COLO668 (cell line): ENCODE data around the gene VAT1L.

Source experiments
- DNase-seq: peaks from one replicate; lab custom pipeline; 2025; ENCODE audit not compliant: unreplicated experiment; lab: John Stamatoyannopoulos, UW

The VAT1L gene

GRCh38 chr16:77905374-77905920 lies 117.1 kb downstream of the VAT1L start:
- DNase-seq: peak; percentile 32

GRCh38 chr16:77910021-77910420 lies 121.7 kb downstream of the VAT1L start:
- no peak for DNase-seq

- no peak for DNase-seq
Measured at GRCh38 chr16:77912617-77913016, 124.3 kb downstream of the VAT1L start.

- DNase-seq: no peak
Measured at GRCh38 chr16:77913738-77914253, 125.4 kb downstream of the VAT1L start.

GRCh38 chr16:77916111-77916510 lies 127.7 kb downstream of the VAT1L start:
- DNase-seq: no peak

GRCh38 chr16:77917971-77918370 lies 129.6 kb downstream of the VAT1L start:
- no peak for DNase-seq

GRCh38 chr16:77918809-77919707 lies 130.7 kb downstream of the VAT1L start:
- DNase-seq: peak; percentile 29

GRCh38 chr16:77919761-77920415 lies 131.5 kb downstream of the VAT1L start:
- DNase-seq: no peak

GRCh38 chr16:77920984-77921383 lies 132.6 kb downstream of the VAT1L start:
- no peak for DNase-seq

- no peak for DNase-seq
Measured at GRCh38 chr16:77922228-77922754, 133.9 kb downstream of the VAT1L start.

- DNase-seq: no peak
Measured at GRCh38 chr16:77925531-77925930, 137.2 kb downstream of the VAT1L start.

- DNase-seq: peak; percentile 10
Measured at GRCh38 chr16:77928096-77928495, 139.7 kb downstream of the VAT1L start.

GRCh38 chr16:77929004-77929403 lies 140.6 kb downstream of the VAT1L start:
- DNase-seq: no peak

- DNase-seq: no peak
Measured at GRCh38 chr16:77931058-77931457, 142.7 kb downstream of the VAT1L start.

GRCh38 chr16:77937473-77938149 lies 149.2 kb downstream of the VAT1L start:
- DNase-seq: no peak

- no peak for DNase-seq
Measured at GRCh38 chr16:77938913-77939312, 150.5 kb downstream of the VAT1L start.

GRCh38 chr16:77939968-77940367 lies 151.6 kb downstream of the VAT1L start:
- DNase-seq: no peak

- peak; percentile 92 for DNase-seq
Measured at GRCh38 chr16:77943801-77944200, 155.4 kb downstream of the VAT1L start.

- DNase-seq: no peak
Measured at GRCh38 chr16:77944631-77945030, 156.3 kb downstream of the VAT1L start.

- no peak for DNase-seq
Measured at GRCh38 chr16:77945126-77945525, 156.8 kb downstream of the VAT1L start.

- no peak for DNase-seq
Measured at GRCh38 chr16:77946823-77947222, 158.5 kb downstream of the VAT1L start.
